Esophagus (tissue), 2 donors: Measurements from ENCODE around the gene FBXL17. TPM values are rescaled to one million over a fixed set of nuclear protein-coding genes. Genes with fewer than 3 reads are reported as not detected.
"Not testable (repeated sequence)": the region's sequence is repeated elsewhere in the genome, so short reads cannot be mapped to it uniquely, and the experiment has no call there.

Experiments
- H3K27ac ChIP-seq, 2 donors: one replicate each; pipeline ENCODE4 v1.5.1; 2013; ENCODE audit warnings: low read depth in 2 of 2, mild to moderate bottlenecking in 2 of 2, inconsistent platforms in 1 of 2, low read length in 1 of 2, moderate library complexity in 1 of 2
- H3K27me3 ChIP-seq, 2 donors: one replicate each; pipeline ENCODE4 v1.6.1; 2013; ENCODE audit warnings: low read length in 2 of 2, control low read depth in 1 of 2, mild to moderate bottlenecking in 1 of 2; ENCODE audit not compliant: insufficient read depth in 2 of 2, control insufficient read depth in 1 of 2
- H3K36me3 ChIP-seq, 2 donors: one replicate each; pipeline ENCODE4 v1.6.1; 2013; ENCODE audit warnings: low read length in 1 of 2; ENCODE audit not compliant: control insufficient read depth in 2 of 2, insufficient read depth in 2 of 2
- H3K4me1 ChIP-seq, 2 donors: one replicate each; pipeline ENCODE4 v1.6.1; 2013; ENCODE audit warnings: low read length in 1 of 2; ENCODE audit not compliant: control insufficient read depth in 2 of 2, insufficient read depth in 2 of 2
- H3K4me3 ChIP-seq, 2 donors: one replicate each; pipeline ENCODE4 v1.5.1; 2013; ENCODE audit warnings: low read length in 2 of 2, mild to moderate bottlenecking in 2 of 2, low read depth in 1 of 2, moderate library complexity in 1 of 2
- H3K9me3 ChIP-seq, 2 donors: one replicate each; pipeline ENCODE4 v1.6.1; 2013; ENCODE audit warnings: mild to moderate bottlenecking in 2 of 2, low read depth in 1 of 2, low read length in 1 of 2, moderate library complexity in 1 of 2; ENCODE audit not compliant: control insufficient read depth in 2 of 2, insufficient read depth in 1 of 2
- WGBS, 2 donors: extraction: QIAGEN DNeasy Blood & Tissue Kit; methylation state at CpG; one replicate each; pipeline ENCODE4 v1.1.7; 2013; 5-methylcytosine and 5-hydroxymethylcytosine counted together
- polyA plus RNA-seq, 2 donors: library from polyadenylated mRNA; stranded (reverse); fragments of 200-250 nt; gene quantifications; one replicate each; pipeline ENCODE4 v1.2.3, GENCODE V29; 2013
- donor health status: healthy with polysubstance abuse.
- donor health status: Bipolar disorder and iron deficiency.

The FBXL17 gene
- polyA plus RNA-seq, 2 donors: 3.0 to 5.5 TPM

DNA sequence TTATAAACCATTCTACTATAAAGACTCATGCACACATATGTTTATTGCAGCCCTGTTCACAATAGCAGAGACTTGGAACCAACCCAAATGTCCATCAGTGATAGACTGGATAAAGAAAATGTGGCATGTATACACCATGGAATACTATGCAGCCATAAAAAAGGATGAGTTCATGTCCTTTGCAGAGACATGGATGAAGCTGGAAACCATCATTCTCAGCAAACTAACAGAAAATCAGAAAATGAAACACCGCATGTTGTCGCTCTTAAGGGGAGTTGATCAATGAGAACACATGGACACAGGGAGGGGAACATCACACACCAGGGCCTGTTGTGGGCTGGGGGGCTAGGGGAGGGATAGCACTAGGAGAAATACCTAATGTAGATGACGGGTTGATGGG, 23.3 kb upstream of the FBXL17 start:
- H3K4me1 ChIP-seq, H3K9me3 ChIP-seq, H3K4me3 ChIP-seq, H3K27ac ChIP-seq, H3K27me3 ChIP-seq, H3K36me3 ChIP-seq: not testable (repeated sequence)
- 96 to 98% methylated on average over 3 of the region's 3 CpGs for WGBS, 2 donors

- WGBS, 2 donors: 73 to 75% methylated on average over 6 of the region's 6 CpGs
- Histone ChIP-seq H3K27me3 (no peaks in the 10 kb centered on the region), H3K4me3 (no peak overlapping the region), H3K36me3 (no peaks in the 10 kb centered on the region), H3K9me3 (peaks cover 0 to 5% of the 10 kb centered on the region in 2 donors), H3K27ac (no peak overlapping the region), H3K4me1 (no peaks in the 10 kb centered on the region)
Observed at GRCh38 chr5:108398964-108399363, 17.1 kb upstream of the FBXL17 start.

DNA sequence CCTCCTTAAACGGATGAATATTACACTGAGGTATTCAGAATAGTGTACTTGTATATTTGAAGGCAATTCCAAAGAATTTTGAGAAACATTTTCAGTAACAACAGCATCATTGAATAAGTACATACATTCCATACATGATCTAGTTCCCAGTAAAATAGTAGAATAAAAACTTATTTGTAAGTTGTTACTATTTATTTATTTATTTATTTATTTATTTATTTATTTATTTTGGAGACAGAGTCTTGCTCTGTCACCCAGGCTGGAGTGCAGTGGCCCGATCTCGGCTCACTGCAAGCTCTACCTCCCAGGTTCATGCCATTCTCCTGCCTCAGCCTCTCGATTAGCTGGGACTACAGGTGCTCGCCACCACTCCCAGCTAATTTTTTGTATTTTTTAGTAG, 14.9 kb upstream of the FBXL17 start:
- not testable (repeated sequence) for H3K27ac ChIP-seq, H3K4me3 ChIP-seq, H3K4me1 ChIP-seq, H3K9me3 ChIP-seq, H3K36me3 ChIP-seq, H3K27me3 ChIP-seq
- WGBS, 2 donors: 91 to 96% methylated on average over 5 of the region's 5 CpGs

DNA sequence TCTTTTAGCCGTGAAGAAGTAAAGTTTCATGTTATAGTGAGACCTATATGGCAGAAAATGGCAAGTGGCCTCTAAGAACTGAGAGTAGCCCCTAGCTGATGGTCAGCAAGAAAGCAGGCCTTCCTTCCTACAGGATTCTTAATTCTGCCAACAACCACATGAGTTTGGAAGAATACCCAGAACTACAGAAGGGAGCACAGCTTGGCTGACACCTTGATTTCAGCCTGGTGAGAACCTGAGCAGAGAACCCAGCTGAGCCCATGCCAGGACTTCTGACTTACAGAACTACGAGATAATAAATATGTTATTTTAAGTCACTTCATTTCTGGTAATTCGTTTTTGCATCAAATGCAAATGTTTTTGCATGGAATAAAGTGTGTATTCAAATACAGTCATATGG, 5.9 kb upstream of the FBXL17 start:
- Histone ChIP-seq H3K27me3 (no peaks in the 10 kb centered on the region), H3K36me3 (no peaks in the 10 kb centered on the region), H3K4me1 (no peaks in the 10 kb centered on the region), H3K27ac (no peak overlapping the region), H3K9me3 (no peaks in the 10 kb centered on the region), H3K4me3 (no peak overlapping the region)
- whole genome bisulfite sequencing, 2 donors: 68 to 71% methylated on average over 3 of the region's 3 CpGs

- 80 to 89% methylated on average over 3 of the region's 3 CpGs for WGBS, 2 donors
- Histone ChIP-seq H3K36me3 (no peaks in the 10 kb centered on the region), H3K27me3 (no peaks in the 10 kb centered on the region), H3K4me3 (no peak overlapping the region), H3K4me1 (no peaks in the 10 kb centered on the region), H3K27ac (no peak overlapping the region), H3K9me3 (no peaks in the 10 kb centered on the region)
Observed at GRCh38 chr5:108386345-108387061, 4.6 kb upstream of the FBXL17 start.

- Histone ChIP-seq H3K4me3 (no peak overlapping the region), H3K9me3 (no peaks in the 10 kb centered on the region), H3K27me3 (no peaks in the 10 kb centered on the region), H3K36me3 (no peaks in the 10 kb centered on the region), H3K4me1 (no peaks in the 10 kb centered on the region), H3K27ac (no peak overlapping the region)
- WGBS, 2 donors: 81 to 87% methylated on average over 1 of the region's 1 CpG
Observed at GRCh38 chr5:108384741-108385140, 2.8 kb upstream of the FBXL17 start.

DNA sequence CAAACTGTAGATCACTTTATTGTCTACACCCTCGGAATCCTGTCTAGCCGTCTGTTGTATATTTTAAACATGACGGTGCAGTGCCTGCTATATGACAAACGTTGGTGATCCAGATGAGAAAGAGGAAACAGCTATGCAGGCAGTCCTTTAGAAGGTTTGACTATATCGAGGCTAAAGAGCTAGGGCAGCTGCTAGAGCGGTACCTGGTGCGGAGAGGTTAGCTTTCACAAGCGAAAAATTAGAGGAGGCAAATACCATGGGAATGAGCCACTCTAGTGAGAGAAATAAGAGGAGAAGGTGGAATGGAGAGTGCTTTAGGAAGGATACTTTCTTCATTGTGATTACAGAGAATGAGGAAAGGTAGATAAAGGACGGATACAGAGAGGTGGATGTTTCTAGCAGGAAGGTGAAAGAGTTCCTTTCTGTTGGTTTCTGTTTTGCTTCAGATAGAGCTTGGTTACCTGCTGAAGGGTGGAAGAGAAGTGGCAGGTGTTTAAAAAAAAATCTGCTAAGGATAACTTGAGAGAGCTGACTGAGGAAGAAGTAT, 959 bp upstream of the FBXL17 start:
- 8 to 12% methylated on average over 9 of the region's 9 CpGs for WGBS, 2 donors
- Histone ChIP-seq H3K9me3 (no peaks in the 10 kb centered on the region), H3K4me3 (peak overlapping the region; percentile 83 to 99), H3K36me3 (no peaks in the 10 kb centered on the region), H3K27ac (peak overlapping the region; percentile 96 to 100), H3K27me3 (no peaks in the 10 kb centered on the region), H3K4me1 (no peaks in the 10 kb centered on the region)

GRCh38 chr5:108381350-108381953, 446 bp downstream of the FBXL17 start:
- Histone ChIP-seq H3K27ac (peak overlapping the region; percentile 96 to 100), H3K36me3 (no peaks in the 10 kb centered on the region), H3K9me3 (no peaks in the 10 kb centered on the region), H3K4me1 (no peaks in the 10 kb centered on the region), H3K4me3 (peak overlapping the region; percentile 83 to 99), H3K27me3 (no peaks in the 10 kb centered on the region)
- 0% methylated on average over 50 to 74 of the region's 74 CpGs for WGBS, 2 donors

- Histone ChIP-seq H3K9me3 (no peaks in the 10 kb centered on the region), H3K4me1 (no peaks in the 10 kb centered on the region)
- 1% methylated on average over 56 to 85 of the region's 85 CpGs for WGBS, 2 donors
Observed at GRCh38 chr5:108380531-108381349, 1.2 kb downstream of the FBXL17 start.

More at GRCh38 chr5:108380531-108381349, 1.2 kb downstream of the FBXL17 start:
- Histone ChIP-seq H3K36me3 (no peaks in the 10 kb centered on the region), H3K27me3 (no peaks in the 10 kb centered on the region), H3K27ac (peak overlapping the region; percentile 96 to 100), H3K4me3 (peak overlapping the region; percentile 83 to 99)
